ENCODE results near the gene RRAD.
"Not testable (repeated sequence)": the region's sequence is repeated elsewhere in the genome, so short reads cannot be mapped to it uniquely, and the experiment has no call there.

RRAD gene

GRCh38 chr16:66925322-66925840, at the start of gene RRAD:
RRAD (minus strand) TSS chr16:66925535; CDS start chr16:66925179, 356 bp downstream.
- Histone ChIP-seq H3K36me3 (ENCODE audit: insufficient read depth, low read length) (no peaks in the 10 kb centered on the region), H3K9me3 (ENCODE audit: low read length) (no peaks in the 10 kb centered on the region), H3K4me1 (ENCODE audit: insufficient read depth, low read length) (peaks cover 31% of the 10 kb centered on the region), H3K27me3 (ENCODE audit: insufficient read depth, low read length) (peaks cover 32% of the 10 kb centered on the region), H3K4me3 (ENCODE audit: low read length) (no peak within 1 kb of the TSS), H2AFZ (ENCODE audit: low read depth, low read length) (no peak within 1 kb of the TSS)

- not testable (repeated sequence) for H2AFZ ChIP-seq (ENCODE audit: low read depth, low read length); H3K27me3 ChIP-seq (ENCODE audit: insufficient read depth, low read length); H3K4me1 ChIP-seq (ENCODE audit: insufficient read depth, low read length); H3K4me3 ChIP-seq (ENCODE audit: low read length); H3K36me3 ChIP-seq (ENCODE audit: insufficient read depth, low read length); H3K9me3 ChIP-seq (ENCODE audit: low read length)
These were observed 49.6 kb upstream of the RRAD start for GRCh38 chr16:66974932-66975246.

GRCh38 chr16:66974156-66974931, 49.0 kb upstream of the RRAD start:
- not testable (repeated sequence) for H3K4me3 ChIP-seq (ENCODE audit: low read length); H2AFZ ChIP-seq (ENCODE audit: low read depth, low read length); H3K9me3 ChIP-seq (ENCODE audit: low read length); H3K4me1 ChIP-seq (ENCODE audit: insufficient read depth, low read length); H3K36me3 ChIP-seq (ENCODE audit: insufficient read depth, low read length); H3K27me3 ChIP-seq (ENCODE audit: insufficient read depth, low read length)

GRCh38 chr16:66973716-66974115, 48.4 kb upstream of the RRAD start:
- no peak overlapping the region for H3K4me3 ChIP-seq (ENCODE audit: low read length)
- H3K36me3 ChIP-seq (ENCODE audit: insufficient read depth, low read length), result no peaks in the 10 kb centered on the region
- H2AFZ ChIP-seq (ENCODE audit: low read depth, low read length), result no peak overlapping the region
- H3K27me3 ChIP-seq (ENCODE audit: insufficient read depth, low read length), result no peaks in the 10 kb centered on the region
- H3K4me1 ChIP-seq (ENCODE audit: insufficient read depth, low read length), result no peaks in the 10 kb centered on the region
- H3K9me3 ChIP-seq (ENCODE audit: low read length), result no peaks in the 10 kb centered on the region

- Histone ChIP-seq H3K36me3 (ENCODE audit: insufficient read depth, low read length) (no peaks in the 10 kb centered on the region), H3K4me3 (ENCODE audit: low read length) (no peak overlapping the region), H3K27me3 (ENCODE audit: insufficient read depth, low read length) (no peaks in the 10 kb centered on the region), H2AFZ (ENCODE audit: low read depth, low read length) (no peak overlapping the region), H3K4me1 (ENCODE audit: insufficient read depth, low read length) (no peaks in the 10 kb centered on the region), H3K9me3 (ENCODE audit: low read length) (no peaks in the 10 kb centered on the region)
These were observed 47.6 kb upstream of the RRAD start for GRCh38 chr16:66972983-66973382.

- no peak overlapping the region for H2AFZ ChIP-seq (ENCODE audit: low read depth, low read length)
- no peaks in the 10 kb centered on the region for H3K36me3 ChIP-seq (ENCODE audit: insufficient read depth, low read length)
- no peaks in the 10 kb centered on the region for H3K4me1 ChIP-seq (ENCODE audit: insufficient read depth, low read length)
- H3K9me3 ChIP-seq (ENCODE audit: low read length), result no peaks in the 10 kb centered on the region
- H3K4me3 ChIP-seq (ENCODE audit: low read length), result no peak overlapping the region
- no peaks in the 10 kb centered on the region for H3K27me3 ChIP-seq (ENCODE audit: insufficient read depth, low read length)
These were observed 45.7 kb upstream of the RRAD start for GRCh38 chr16:66970775-66971720.

GRCh38 chr16:66968847-66969246, 43.5 kb upstream of the RRAD start:
- Histone ChIP-seq H3K36me3 (ENCODE audit: insufficient read depth, low read length) (no peaks in the 10 kb centered on the region), H3K9me3 (ENCODE audit: low read length) (no peaks in the 10 kb centered on the region), H3K27me3 (ENCODE audit: insufficient read depth, low read length) (no peaks in the 10 kb centered on the region), H3K4me1 (ENCODE audit: insufficient read depth, low read length) (no peaks in the 10 kb centered on the region), H3K4me3 (ENCODE audit: low read length) (no peak overlapping the region), H2AFZ (ENCODE audit: low read depth, low read length) (no peak overlapping the region)

GRCh38 chr16:66964049-66964448, 38.7 kb upstream of the RRAD start:
- no peak overlapping the region for H2AFZ ChIP-seq (ENCODE audit: low read depth, low read length)
- H3K27me3 ChIP-seq (ENCODE audit: insufficient read depth, low read length), result no peaks in the 10 kb centered on the region
- H3K4me3 ChIP-seq (ENCODE audit: low read length), result no peak overlapping the region
- H3K9me3 ChIP-seq (ENCODE audit: low read length), result no peaks in the 10 kb centered on the region
- H3K36me3 ChIP-seq (ENCODE audit: insufficient read depth, low read length), result no peaks in the 10 kb centered on the region
- no peaks in the 10 kb centered on the region for H3K4me1 ChIP-seq (ENCODE audit: insufficient read depth, low read length)

GRCh38 chr16:66961914-66962313, 36.6 kb upstream of the RRAD start:
- no peak overlapping the region for H3K4me3 ChIP-seq (ENCODE audit: low read length)
- no peak overlapping the region for H2AFZ ChIP-seq (ENCODE audit: low read depth, low read length)
- no peaks in the 10 kb centered on the region for H3K27me3 ChIP-seq (ENCODE audit: insufficient read depth, low read length)
- no peaks in the 10 kb centered on the region for H3K4me1 ChIP-seq (ENCODE audit: insufficient read depth, low read length)
- no peaks in the 10 kb centered on the region for H3K9me3 ChIP-seq (ENCODE audit: low read length)
- H3K36me3 ChIP-seq (ENCODE audit: insufficient read depth, low read length), result no peaks in the 10 kb centered on the region

- Histone ChIP-seq H3K27me3 (ENCODE audit: insufficient read depth, low read length) (no peaks in the 10 kb centered on the region), H3K9me3 (ENCODE audit: low read length) (no peaks in the 10 kb centered on the region), H3K36me3 (ENCODE audit: insufficient read depth, low read length) (no peaks in the 10 kb centered on the region), H3K4me1 (ENCODE audit: insufficient read depth, low read length) (no peaks in the 10 kb centered on the region), H2AFZ (ENCODE audit: low read depth, low read length) (peak within 1 kb of the TSS; percentile 4), H3K4me3 (ENCODE audit: low read length) (peak within 1 kb of the TSS; percentile 48)
These were observed 35.9 kb upstream of the RRAD start, which contains the start of gene CES3 for GRCh38 chr16:66961065-66961744. CES3 (plus strand) TSS chr16:66961266; CDS start chr16:66961308, 42 bp downstream.

GRCh38 chr16:66960270-66960669, 34.9 kb upstream of the RRAD start:
- Histone ChIP-seq H3K4me1 (ENCODE audit: insufficient read depth, low read length) (no peaks in the 10 kb centered on the region), H3K4me3 (ENCODE audit: low read length) (no peak overlapping the region), H2AFZ (ENCODE audit: low read depth, low read length) (no peak overlapping the region), H3K27me3 (ENCODE audit: insufficient read depth, low read length) (no peaks in the 10 kb centered on the region), H3K36me3 (ENCODE audit: insufficient read depth, low read length) (no peaks in the 10 kb centered on the region), H3K9me3 (ENCODE audit: low read length) (no peaks in the 10 kb centered on the region)

- no peaks in the 10 kb centered on the region for H3K4me1 ChIP-seq (ENCODE audit: insufficient read depth, low read length)
- no peaks in the 10 kb centered on the region for H3K9me3 ChIP-seq (ENCODE audit: low read length)
- H3K27me3 ChIP-seq (ENCODE audit: insufficient read depth, low read length), result no peaks in the 10 kb centered on the region
- no peak overlapping the region for H2AFZ ChIP-seq (ENCODE audit: low read depth, low read length)
- no peak overlapping the region for H3K4me3 ChIP-seq (ENCODE audit: low read length)
- H3K36me3 ChIP-seq (ENCODE audit: insufficient read depth, low read length), result no peaks in the 10 kb centered on the region
These were observed 34.4 kb upstream of the RRAD start for GRCh38 chr16:66959704-66960161.
